ENCODE measurements around the gene TMEM117.
"Not testable (repeated sequence)": the region's sequence is repeated elsewhere in the genome, so short reads cannot be mapped to it uniquely, and the experiment has no call there.

Gene TMEM117

GRCh38 chr12:44159216-44159615, 323.3 kb downstream of the TMEM117 start:
- no peak for DNase-seq (ENCODE audit: low spot score)
- no peak for TF ChIP-seq CTCF (IDR thresholded peaks at IDR 0.05; ENCODE audit: extremely low read depth, missing control alignments)

- TF ChIP-seq CTCF (IDR thresholded peaks at IDR 0.05; ENCODE audit: extremely low read depth, missing control alignments) = no peak
Measured at GRCh38 chr12:44159862-44160261, 324.0 kb downstream of the TMEM117 start.

GRCh38 chr12:44162961-44163360, 327.1 kb downstream of the TMEM117 start:
- DNase-seq (ENCODE audit: low spot score) = no peak
- TF ChIP-seq CTCF (IDR thresholded peaks at IDR 0.05; ENCODE audit: extremely low read depth, missing control alignments) = no peak

More at GRCh38 chr12:44159862-44160261, 324.0 kb downstream of the TMEM117 start:
- no peak for DNase-seq (ENCODE audit: low spot score)

GRCh38 chr12:44174053-44174452, 338.2 kb downstream of the TMEM117 start:
- no peak for TF ChIP-seq CTCF (IDR thresholded peaks at IDR 0.05; ENCODE audit: extremely low read depth, missing control alignments)
- no peak for DNase-seq (ENCODE audit: low spot score)

GRCh38 chr12:44184499-44185206, 348.8 kb downstream of the TMEM117 start:
- peak; percentile 25 for DNase-seq (ENCODE audit: low spot score)

GRCh38 chr12:44193281-44193680, 357.4 kb downstream of the TMEM117 start:
- no peak for TF ChIP-seq CTCF (IDR thresholded peaks at IDR 0.05; ENCODE audit: extremely low read depth, missing control alignments)
- DNase-seq (ENCODE audit: low spot score) = peak; percentile 25

More at GRCh38 chr12:44184499-44185206, 348.8 kb downstream of the TMEM117 start:
- no peak for TF ChIP-seq CTCF (IDR thresholded peaks at IDR 0.05; ENCODE audit: extremely low read depth, missing control alignments)

- not testable (repeated sequence) for DNase-seq (ENCODE audit: low spot score)
Measured at GRCh38 chr12:44195719-44196118, 359.8 kb downstream of the TMEM117 start.

- no peak for TF ChIP-seq CTCF (IDR thresholded peaks at IDR 0.05; ENCODE audit: extremely low read depth, missing control alignments)
- DNase-seq (ENCODE audit: low spot score) = no peak
Measured at GRCh38 chr12:44206045-44206444, 370.2 kb downstream of the TMEM117 start.
